GM21825 (cell line): Measurements from ENCODE around the gene HBG2.
"Not testable (repeated sequence)": the region's sequence is repeated elsewhere in the genome, so short reads cannot be mapped to it uniquely, and the experiment has no call there.

Experiments
- ATAC-seq: cut with Tn5 transposase; IDR thresholded peaks from one replicate; pipeline ENCODE4 v1.9.1; 2021; ENCODE audit warnings: mild to moderate bottlenecking, moderate library complexity; ENCODE audit not compliant: unreplicated experiment

The HBG2 gene

DNA sequence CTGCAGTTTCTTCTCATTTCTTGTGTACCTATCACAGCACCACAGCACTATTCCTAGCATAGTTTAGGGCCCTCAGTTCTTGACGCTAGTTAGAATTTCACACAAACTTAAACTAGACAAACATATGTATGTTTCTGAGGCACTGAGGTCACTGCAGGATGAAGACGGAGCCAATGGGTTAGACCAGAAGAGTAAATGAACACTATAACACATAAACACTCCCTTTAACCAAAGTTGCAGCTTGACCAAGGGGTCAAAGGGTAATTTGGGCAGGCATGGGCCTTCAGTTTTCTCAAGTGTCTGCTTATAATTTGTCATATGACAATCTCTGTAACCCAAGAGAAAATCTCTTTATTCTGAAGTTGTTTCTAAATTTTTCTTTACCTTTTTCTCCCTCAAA lies 28.0 kb upstream of the HBG2 start:
- no peak for ATAC-seq

DNA sequence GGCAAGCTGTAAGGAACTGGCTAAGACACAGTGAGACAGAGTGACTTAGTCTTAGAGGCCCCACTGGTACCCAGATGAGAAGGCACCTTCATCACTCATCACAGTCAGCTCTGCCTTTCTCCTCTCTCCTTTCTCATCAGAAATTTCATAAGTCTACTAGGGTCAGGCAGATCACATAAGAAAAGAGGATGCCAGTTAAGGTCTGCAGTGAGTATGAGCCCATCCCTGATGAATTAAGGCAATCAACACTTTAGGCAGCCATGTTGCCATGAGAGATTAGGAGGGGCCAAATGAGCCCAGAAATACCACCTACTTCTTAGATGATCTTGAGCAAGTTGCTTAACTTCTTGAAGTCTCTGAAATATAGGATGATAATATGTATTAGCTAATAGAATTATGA lies 27.0 kb upstream of the HBG2 start:
- ATAC-seq, result no peak

DNA sequence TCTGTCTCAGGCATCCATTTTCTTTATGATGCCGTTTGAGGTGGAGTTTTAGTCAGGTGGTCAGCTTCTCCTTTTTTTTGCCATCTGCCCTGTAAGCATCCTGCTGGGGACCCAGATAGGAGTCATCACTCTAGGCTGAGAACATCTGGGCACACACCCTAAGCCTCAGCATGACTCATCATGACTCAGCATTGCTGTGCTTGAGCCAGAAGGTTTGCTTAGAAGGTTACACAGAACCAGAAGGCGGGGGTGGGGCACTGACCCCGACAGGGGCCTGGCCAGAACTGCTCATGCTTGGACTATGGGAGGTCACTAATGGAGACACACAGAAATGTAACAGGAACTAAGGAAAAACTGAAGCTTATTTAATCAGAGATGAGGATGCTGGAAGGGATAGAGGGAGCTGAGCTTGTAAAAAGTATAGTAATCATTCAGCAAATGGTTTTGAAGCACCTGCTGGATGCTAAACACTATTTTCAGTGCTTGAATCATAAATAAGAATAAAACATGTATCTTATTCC lies 26.1 kb upstream of the HBG2 start:
- ATAC-seq, result peak; percentile 97

DNA sequence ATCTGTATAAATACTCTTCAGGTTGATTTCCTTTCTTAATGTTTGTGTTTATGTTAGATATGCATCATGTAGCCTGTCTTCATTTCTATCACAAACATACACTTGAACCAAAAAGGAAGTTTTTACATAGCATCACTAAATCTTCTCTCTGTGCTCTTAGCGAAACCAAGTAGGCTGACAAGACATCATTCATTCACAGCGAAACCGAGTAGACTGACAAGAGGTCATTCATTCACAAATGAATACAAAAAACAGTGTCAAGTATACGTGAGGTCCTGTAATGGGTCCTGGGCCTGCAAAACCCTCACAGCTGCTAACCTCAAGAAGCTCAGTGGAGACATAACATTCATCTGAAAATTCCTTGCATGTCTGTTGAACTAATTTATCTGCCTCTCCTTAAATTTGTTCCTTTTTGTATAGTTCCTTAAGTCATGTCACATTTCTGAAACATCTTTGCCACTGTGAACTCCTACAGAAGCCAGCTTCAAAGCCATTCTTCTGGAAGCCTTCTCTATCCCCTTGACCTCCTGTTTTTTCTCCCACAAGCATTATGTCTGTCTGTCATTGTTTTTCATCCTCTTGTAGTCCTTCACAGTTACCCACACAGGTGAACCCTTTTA lies 25.0 kb upstream of the HBG2 start:
- no peak for ATAC-seq

DNA sequence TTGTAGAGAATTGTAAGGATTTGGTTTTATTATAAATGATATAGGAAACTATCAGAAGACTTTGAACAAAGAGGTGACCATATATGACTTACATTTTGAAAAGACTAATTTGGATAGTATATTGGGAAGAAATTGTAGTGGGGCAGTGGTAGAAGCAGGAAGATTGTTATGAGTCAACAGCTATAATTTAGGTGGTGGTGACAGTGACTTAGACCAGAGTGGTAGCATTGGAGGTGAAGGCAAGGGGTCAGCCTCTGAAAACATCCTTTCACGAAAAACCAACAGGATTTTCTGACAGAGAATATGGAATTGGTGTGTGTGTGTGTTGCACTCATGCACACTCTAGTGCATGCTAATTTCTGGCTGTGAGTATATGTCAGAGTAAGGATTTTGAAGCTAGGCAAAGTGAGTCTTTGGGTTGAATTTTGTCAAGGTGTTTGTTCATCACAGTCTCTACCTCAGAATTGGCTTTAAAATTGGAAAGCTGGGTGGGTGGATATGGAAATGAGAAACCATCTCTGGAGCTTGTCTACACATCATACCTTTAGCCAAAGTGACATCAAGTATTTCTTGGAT lies 23.3 kb upstream of the HBG2 start:
- no peak for ATAC-seq

DNA sequence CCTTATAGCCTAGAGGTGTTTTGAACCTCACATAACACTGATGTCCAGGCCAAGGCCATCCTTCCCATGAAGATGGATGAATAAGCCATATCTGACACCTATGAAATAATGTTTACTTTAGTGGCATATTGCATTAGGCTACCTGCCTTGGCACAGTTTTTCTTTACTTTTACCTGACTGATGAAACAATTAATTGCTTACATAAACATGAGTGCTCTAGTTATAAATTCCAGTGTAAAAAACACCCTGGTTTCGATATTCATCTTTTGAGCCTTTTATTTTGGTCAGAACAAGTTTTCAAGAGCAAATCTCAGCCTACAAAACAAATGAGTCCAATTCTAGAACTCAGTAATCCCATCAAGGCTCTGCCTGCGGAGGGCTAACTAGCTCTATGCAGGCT lies 22.1 kb upstream of the HBG2 start:
- ATAC-seq, result no peak

DNA sequence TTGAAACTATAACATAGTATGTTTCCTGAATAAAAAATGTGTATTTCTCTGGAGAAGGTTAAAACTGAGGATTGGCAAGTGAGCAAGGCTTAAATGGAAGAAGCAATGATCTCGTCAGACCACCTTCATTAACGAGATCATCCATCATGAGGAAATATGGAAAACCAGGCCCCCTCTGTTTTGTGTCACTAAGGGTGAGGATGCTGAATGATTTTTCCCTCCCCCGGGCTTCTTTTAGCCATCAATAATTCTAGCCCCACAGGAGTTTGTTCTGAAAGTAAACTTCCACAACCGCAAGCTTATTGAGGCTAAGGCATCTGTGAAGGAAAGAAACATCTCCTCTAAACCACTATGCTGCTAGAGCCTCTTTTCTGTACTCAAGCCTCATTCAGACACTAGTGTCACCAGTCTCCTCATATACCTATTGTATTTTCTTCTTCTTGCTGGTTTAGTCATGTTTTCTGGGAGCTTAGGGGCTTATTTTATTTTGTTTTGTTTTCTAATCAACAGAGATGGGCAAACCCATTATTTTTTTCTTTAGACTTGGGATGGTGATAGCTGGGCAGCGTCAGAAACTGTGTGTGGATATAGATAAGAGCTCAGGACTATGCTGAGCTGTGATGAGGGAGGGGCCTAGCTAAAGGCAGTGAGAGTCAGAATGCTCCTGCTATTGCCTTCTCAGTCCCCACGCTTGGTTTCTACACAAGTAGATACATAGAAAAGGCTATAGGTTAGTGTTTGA lies 21.0 kb upstream of the HBG2 start:
- no peak for ATAC-seq

DNA sequence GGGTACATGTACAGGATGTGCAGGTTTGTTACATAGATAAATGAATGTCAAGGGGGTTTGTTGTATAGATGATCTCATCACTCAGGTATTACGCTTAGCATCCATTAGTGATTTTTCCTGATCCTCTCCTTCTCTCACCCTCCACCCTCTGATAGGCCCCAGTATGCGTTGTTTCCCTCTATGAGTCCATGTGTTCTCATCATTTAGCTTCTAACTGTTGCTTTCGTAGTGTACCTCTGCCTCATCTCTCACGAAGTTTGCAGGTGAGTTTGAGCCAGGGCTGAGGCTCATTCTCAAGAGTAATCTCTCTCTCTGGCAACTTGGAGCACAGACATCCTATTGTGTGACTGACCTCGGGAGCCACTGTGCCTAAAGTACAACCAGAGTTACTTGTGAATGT lies 19.8 kb upstream of the HBG2 start:
- no peak for ATAC-seq

DNA sequence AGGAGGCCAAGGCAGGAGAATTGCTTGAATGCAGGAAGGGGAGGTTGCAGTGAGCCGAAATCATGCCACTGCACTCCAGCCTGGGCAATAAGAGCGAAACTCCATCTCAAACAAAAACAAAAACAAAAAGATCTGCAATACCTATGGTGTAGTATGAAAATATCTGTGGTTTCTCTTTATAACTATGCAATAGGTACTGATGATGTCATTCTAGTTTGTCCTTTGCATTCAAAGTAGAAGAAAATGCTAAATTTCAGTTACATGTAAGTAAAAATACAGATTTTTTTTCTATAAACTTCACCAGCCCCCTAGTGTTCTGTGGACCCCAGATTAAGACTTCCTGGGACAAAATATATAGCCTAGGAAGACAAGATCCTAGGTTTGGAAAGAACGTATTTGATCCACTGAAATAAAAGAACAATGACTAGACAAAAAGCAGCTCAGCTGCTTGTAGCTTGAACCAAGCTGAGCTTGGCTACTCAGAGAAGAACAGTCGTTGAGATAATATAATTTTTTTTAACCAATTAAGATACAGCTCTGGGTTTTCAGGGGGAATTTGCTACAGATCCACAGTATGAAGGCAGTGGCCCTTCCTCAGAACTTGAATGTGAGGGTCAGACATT lies 17.9 kb upstream of the HBG2 start:
- ATAC-seq, result no peak

DNA sequence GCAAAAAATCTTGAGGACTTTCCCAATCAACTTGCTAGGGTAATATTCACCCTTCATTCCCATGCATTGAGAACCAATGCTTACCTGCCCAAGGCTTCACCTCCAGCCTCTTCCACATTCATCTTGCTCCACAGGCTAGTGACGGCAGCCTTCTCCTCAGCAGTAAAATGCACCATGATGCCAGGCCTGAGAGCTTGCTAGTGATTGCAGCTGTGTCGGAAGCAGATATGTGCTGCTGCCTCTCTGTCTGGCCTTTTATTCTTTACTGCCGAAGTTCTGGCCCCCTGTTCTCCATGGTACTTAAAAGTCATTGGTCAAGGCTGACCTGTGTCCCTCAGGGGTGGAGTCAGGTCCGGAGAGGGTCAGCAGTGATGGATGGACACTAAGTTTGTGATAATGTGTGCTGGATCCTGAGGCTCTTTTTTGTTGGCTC lies 15.2 kb upstream of the HBG2 start, which contains the start of gene HBE1:
Gene HBE1, minus strand, starts transcription at position 231 of the 433 bp plus-strand sequence. Its CDS starts 55 bp downstream, at position 176.
- no peak for ATAC-seq

DNA sequence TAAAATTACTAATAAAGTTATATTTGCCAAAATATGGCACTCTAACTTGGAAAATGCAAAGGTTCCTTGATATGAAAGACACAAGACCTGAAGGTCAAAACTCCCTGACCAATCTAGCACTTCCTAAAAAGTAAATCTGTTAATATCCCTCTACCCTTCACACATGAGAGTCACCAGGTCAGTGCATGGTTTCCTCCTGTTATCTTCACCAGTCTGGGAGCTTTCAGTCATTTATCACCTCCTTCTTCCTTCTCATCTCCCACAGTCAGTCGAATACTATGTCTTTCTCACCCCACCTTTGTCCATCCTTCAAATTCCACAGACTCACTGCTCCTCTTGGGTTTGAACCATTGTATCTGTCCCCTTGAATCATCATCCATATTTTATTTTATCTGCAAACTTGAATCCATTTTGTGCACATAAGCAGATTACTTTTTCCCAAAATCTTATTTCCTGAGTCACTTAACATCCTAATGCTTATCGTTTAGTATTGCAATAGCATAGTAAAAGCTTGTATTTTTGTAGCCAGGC lies 12.5 kb upstream of the HBG2 start:
- no peak for ATAC-seq

DNA sequence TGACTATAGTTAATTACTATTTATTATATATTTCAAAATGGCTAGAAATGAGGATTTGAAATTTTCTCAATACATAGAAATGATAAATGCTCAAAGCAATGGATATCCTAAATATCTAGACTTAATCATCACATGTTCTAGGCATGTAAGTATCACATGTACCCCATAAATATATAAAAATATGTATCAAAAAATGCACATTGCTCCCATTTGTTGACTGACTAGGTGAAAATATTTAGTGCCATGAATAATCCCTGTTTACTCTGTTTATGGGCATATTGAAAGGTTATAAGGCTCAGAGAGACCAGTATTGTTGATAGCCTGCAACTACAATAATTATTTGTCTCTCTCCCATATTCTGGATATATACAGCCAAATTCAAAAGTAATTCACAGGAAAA lies 12.0 kb upstream of the HBG2 start:
- no peak for ATAC-seq

DNA sequence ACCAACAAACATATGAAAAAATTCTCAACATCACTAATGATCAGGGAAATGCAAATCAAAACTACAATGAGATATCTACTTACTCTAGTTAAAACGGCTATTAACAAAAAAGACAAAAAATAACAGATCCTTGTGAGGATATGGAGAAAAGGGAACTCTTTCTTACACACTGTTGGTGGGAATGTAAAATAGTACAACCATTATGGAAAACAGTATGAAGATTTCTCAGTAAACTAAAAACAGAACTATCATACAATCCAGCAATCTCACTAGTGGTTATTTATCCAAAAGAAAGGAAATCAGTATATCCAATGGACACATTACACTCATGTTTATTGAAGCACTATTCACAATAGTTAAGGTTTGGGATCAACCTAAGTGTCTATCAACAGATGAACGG lies 11.3 kb upstream of the HBG2 start:
- no peak for ATAC-seq

DNA sequence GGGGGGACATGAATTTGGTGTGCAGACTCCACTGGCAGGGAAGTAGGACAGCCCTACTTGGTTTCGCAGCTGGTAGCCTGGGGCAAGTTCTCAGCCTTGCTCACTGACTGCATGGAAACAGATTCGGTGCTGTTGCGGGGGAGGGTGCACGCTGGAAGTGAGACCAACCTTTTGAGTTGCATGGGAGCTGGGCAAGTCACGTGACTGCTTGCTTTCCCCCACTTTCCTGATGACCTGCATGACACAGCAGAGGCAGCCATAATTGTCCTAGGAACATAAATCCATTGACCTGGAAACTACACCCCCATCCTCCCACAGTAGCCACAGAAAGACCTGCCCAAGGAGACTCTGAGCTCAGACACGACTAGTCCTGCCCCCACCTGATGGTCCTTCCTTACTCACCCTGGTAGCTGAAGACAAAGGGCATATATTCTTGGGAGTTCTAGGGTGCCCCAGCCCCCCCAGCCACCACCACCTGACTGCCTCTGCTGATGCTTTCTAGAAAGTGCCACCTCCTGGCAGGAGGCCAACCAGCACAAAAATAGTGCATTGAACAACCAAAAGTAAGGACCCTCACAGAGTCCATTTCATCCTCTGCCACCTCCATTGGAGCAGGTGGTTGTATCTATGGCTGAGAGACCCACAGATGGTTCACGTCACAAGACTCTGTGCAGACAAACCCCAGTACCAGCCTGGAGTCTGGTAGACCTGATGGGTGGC lies 4.1 kb upstream of the HBG2 start:
- no peak for ATAC-seq

DNA sequence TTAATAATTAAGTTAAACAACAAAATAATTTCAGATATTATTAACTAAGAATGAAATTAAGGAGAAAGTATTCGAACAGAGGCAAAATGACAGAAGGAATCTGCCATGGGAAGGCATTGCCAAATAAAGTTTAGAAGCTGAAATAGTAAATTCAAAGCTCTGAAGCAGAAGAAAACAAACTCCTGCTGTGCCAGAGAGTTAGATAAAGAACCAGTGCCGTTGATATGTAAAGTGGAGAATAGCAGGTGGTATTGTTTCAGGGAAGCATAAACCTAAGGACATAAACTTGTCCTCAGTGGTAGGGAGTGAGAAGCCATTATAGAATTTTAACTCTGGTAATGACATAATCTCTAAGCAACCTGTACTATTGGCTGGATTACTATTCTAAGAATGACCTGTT lies 2.7 kb upstream of the HBG2 start:
- no peak for ATAC-seq

DNA sequence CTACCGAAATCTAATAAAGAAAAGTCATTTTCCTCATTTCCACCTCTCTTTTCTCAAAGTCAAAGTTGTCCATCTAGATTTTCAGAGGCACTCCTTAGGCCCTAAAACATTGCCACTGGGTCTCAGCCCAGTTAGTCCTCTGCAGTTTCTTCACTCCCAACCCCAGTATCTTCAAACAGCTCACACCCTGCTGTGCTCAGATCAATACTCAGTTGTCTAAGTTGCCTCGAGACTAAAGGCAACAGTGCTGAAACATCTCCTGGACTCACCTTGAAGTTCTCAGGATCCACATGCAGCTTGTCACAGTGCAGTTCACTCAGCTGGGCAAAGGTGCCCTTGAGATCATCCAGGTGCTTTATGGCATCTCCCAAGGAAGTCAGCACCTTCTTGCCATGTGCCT lies 558 bp downstream of the HBG2 start:
- not testable (repeated sequence) for ATAC-seq

DNA sequence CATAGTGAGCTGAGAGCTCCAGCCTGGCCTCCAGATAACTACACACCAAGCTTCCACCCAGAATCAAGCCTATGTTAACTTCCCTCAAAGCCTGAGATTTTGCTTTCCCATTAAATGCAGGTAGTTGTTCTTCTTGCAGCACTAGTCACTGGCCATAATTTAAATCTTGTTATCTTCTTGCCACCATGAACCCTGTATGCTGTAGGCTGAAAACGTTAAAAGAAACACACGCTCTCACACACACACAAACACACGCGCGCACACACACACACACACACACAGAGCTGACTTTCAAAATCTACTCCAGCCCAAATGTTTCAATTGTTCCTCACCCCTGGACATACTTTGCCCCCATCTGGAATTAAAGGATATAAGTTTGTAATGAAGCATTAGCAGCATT lies 1.1 kb downstream of the HBG2 start:
- not testable (repeated sequence) for ATAC-seq

DNA sequence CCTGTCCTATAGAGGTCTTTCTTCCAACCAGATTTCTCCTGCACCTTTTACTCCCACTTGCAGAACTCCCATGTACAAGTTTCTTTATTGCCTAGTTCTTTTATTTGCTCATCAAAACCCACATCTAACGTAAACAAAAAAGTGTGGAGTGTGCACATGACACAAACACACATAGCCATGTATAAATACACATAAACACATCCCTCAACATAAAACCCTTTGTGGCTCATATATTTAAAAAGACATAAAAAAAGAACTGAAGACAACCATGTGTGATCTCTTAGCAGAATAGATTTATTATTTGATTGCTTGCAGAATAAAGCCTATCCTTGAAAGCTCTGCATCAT lies 1.7 kb downstream of the HBG2 start:
- ATAC-seq, result no peak

DNA sequence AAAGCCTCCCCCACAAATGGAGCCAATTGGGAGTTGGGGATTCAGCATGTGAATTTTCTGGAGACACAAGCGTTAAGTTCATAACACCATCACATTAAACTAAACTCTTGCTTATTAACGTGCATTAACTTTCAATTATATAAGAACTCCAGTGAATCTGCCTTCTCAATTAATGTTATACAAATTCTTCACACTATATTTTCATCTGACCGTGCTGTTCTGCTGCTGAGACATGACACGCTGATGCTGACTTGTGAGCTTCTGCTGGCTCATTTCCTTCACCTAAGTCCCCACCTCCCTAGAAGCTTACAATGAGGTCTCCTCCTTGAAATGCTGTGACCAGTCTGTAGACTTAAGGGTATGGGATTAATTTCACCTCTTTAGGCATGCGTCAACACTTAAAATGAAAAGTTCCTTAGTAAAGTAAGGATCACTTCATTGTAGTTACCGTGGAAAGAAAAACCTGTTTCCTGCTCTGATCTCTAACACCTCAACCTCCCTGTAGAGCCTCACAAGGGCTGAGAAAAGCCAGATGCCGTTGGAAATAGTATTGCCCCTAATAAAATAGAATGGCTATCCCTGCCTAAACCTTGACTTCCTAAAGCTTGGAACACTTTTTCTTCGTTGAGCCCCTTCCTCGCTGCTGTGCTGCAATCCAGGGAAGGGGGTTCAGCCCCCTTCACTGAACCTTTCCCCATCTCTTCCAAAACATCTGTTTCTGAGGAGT lies 2.2 kb downstream of the HBG2 start:
- no peak for ATAC-seq

DNA sequence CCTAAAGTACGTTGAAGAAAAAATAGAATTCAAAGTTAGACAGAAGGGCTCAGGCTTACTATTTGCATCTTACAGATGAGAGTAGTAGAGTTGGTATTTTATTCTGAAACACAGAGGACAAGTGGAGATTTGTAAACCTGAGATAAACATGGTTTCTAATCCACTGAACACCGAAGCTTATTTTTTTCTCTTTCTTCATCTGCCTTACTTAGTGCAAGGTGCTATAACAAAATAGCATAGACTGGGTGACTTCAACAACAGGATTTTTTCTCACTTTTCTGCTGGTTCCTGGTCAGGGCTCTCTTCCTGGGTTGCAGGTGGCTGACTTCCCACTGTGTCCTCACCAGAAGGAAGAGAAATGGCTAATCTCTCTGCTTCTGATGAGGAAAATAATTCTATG lies 2.8 kb downstream of the HBG2 start:
- ATAC-seq, result no peak
